Esophagus squamous epithelium (tissue), 5 donors: Measurements from ENCODE around the gene ARID3B. TPM values are rescaled to one million over a fixed set of nuclear protein-coding genes. Genes with fewer than 3 reads are reported as not detected.

Experiments used
- DNase-seq: peaks from one replicate; lab custom pipeline; 2025; lab: John Stamatoyannopoulos, UW
- H3K27ac ChIP-seq, 4 donors: fragments of 200-600 bp; sonication (generic); one replicate each; pipeline ENCODE4 v1.5.1; 2016 to 2019; ENCODE audit warnings: mild to moderate bottlenecking in 1 of 4
- H3K27me3 ChIP-seq, 4 donors: fragments of 200-600 bp; sonication (generic); 1 replicate in 3 of 4; 2 replicates in 1 of 4; pipeline versions ENCODE4 v1.5.1 to v1.6.0; 2017 to 2021; ENCODE audit warnings: antibody characterized with exemption in 1 of 4
- H3K36me3 ChIP-seq, 3 donors: fragments of 200-600 bp; sonication (generic); one replicate each; pipeline ENCODE4 v1.5.1; 2016 to 2019
- H3K4me1 ChIP-seq, 3 donors: fragments of 200-600 bp; sonication (generic); one replicate each; pipeline ENCODE4 v1.5.1; 2017 to 2019
- H3K4me3 ChIP-seq, 4 donors: fragments of 200-600 bp; sonication (generic); 1 replicate in 3 of 4; 2 replicates in 1 of 4; pipeline ENCODE4 v1.5.1; 2016 to 2019; ENCODE audit warnings: mild to moderate bottlenecking in 2 of 4, moderate library complexity in 1 of 4
- H3K9me3 ChIP-seq, 3 donors: fragments of 200-600 bp; sonication (generic); one replicate each; pipeline ENCODE4 v1.5.1; 2016 to 2019
- CTCF ChIP-seq, 6 experiments: fragments of 450-650 bp in 4 of 6; fragments of 200-600 bp in 2 of 6; sonication (generic) in 2 of 6; IDR thresholded peaks; one replicate each; pipeline ENCODE4 v1.5.1; 2016 to 2019; ENCODE audit warnings: antibody characterized with exemption in 6 of 6, mild to moderate bottlenecking in 4 of 6, moderate library complexity in 4 of 6
- POLR2A ChIP-seq, 4 donors: fragments of 450-650 bp; IDR thresholded peaks; one replicate each; pipeline ENCODE4 v1.6.1; 2017; ENCODE audit warnings: antibody characterized with exemption in 4 of 4, mild to moderate bottlenecking in 4 of 4, moderate library complexity in 3 of 4
- WGBS, 2 donors: methylation state at CpG; one replicate each; pipeline ENCODE4 v1.1.5; 2018; 5-methylcytosine and 5-hydroxymethylcytosine counted together
- intact Hi-C: fragments of 100-400 bp; cut with DNase I; formaldehyde crosslinking; loops from one replicate; pipeline ENCODE4 v1.15.0; 2022
- total RNA-seq, 4 donors: library from RNA; depleted of rRNA; stranded (reverse); fragments of >200 nt; gene quantifications; one replicate each; pipeline ENCODE4 v1.1.0, GENCODE V29; 2016
- donor health status: DM: yes; HTN: yes; CAD: no.

The ARID3B gene
- total RNA-seq, 4 donors from 2014 or later, result 4.5 to 11.6 (median 6.4) TPM

- no peaks in the 10 kb centered on the region for H3K27me3 ChIP-seq
- no peak for DNase-seq
- no peak overlapping the region for H3K4me3 ChIP-seq
- TF ChIP-seq CTCF (IDR thresholded peaks at IDR 0.05) (no peak), POLR2A (IDR thresholded peaks at IDR 0.05) (no peak)
- H3K36me3 ChIP-seq, result peaks cover 0 to 51% (median 14%) of the 10 kb centered on the region in 3 donors
- H3K9me3 ChIP-seq, result no peaks in the 10 kb centered on the region
- intact Hi-C loops, result no loop called here
- 40 to 63% methylated on average over 1 of the region's 1 CpG for WGBS, 2 donors
- peaks cover 16 to 47% (median 20%) of the 10 kb centered on the region in 3 donors for H3K4me1 ChIP-seq
- peak overlapping the region in 2 of 4 donors; percentile 74 to 77 for H3K27ac ChIP-seq
Observed at GRCh38 chr15:74641151-74641550, 100.1 kb downstream of the ARID3B start.

GRCh38 chr15:74642348-74642733 is 101.3 kb downstream of the ARID3B start:
- intact Hi-C loops, result no loop called here
- Histone ChIP-seq H3K9me3 (no peaks in the 10 kb centered on the region), H3K27ac (peak overlapping the region; percentile 66 to 77 (median 73)), H3K36me3 (peaks cover 0 to 40% (median 8%) of the 10 kb centered on the region in 3 donors), H3K4me1 (peaks cover 16 to 47% (median 20%) of the 10 kb centered on the region in 3 donors), H3K27me3 (no peaks in the 10 kb centered on the region), H3K4me3 (peak overlapping the region in 1 of 4 donors; percentile 6)
- no peak for TF ChIP-seq CTCF (IDR thresholded peaks at IDR 0.05)
- TF ChIP-seq POLR2A (IDR thresholded peaks at IDR 0.05), result no peak
- DNase-seq, result no peak
- 44 to 48% methylated on average over 4 of the region's 4 CpGs for WGBS, 2 donors

GRCh38 chr15:74642734-74643664 is 102.0 kb downstream of the ARID3B start:
- H3K4me3 ChIP-seq, result peak overlapping the region in 1 of 4 donors; percentile 6
- H3K9me3 ChIP-seq, result no peaks in the 10 kb centered on the region
- peaks cover 0 to 38% (median 8%) of the 10 kb centered on the region in 3 donors for H3K36me3 ChIP-seq
- TF ChIP-seq CTCF (IDR thresholded peaks at IDR 0.05), result no peak
- no peak for TF ChIP-seq POLR2A (IDR thresholded peaks at IDR 0.05)
- DNase-seq, result no peak
- no peaks in the 10 kb centered on the region for H3K27me3 ChIP-seq
- intact Hi-C loops, result no loop called here
- H3K4me1 ChIP-seq, result peaks cover 16 to 47% (median 20%) of the 10 kb centered on the region in 3 donors
- peak overlapping the region; percentile 66 to 77 (median 73) for H3K27ac ChIP-seq
- WGBS, 2 donors, result 36 to 47% methylated on average over 11 of the region's 11 CpGs

GRCh38 chr15:74643665-74644204 is 102.7 kb downstream of the ARID3B start:
- intact Hi-C loops, result no loop called here
- DNase-seq, result no peak
- peak overlapping the region; percentile 66 to 77 (median 73) for H3K27ac ChIP-seq
- no peaks in the 10 kb centered on the region for H3K27me3 ChIP-seq
- TF ChIP-seq POLR2A (IDR thresholded peaks at IDR 0.05), result no peak
- no peak for TF ChIP-seq CTCF (IDR thresholded peaks at IDR 0.05)
- peaks cover 16 to 47% (median 20%) of the 10 kb centered on the region in 3 donors for H3K4me1 ChIP-seq
- peaks cover 0 to 30% (median 8%) of the 10 kb centered on the region in 3 donors for H3K36me3 ChIP-seq
- 88 to 95% methylated on average over 2 of the region's 2 CpGs for WGBS, 2 donors
- no peak overlapping the region for H3K4me3 ChIP-seq
- no peaks in the 10 kb centered on the region for H3K9me3 ChIP-seq

GRCh38 chr15:74646480-74646879 is 105.5 kb downstream of the ARID3B start:
- Histone ChIP-seq H3K27ac (no peak overlapping the region), H3K4me3 (no peak overlapping the region), H3K4me1 (peaks cover 20 to 46% (median 20%) of the 10 kb centered on the region in 3 donors), H3K36me3 (peaks cover 0 to 15% (median 0%) of the 10 kb centered on the region in 3 donors), H3K9me3 (no peaks in the 10 kb centered on the region), H3K27me3 (no peaks in the 10 kb centered on the region)
- intact Hi-C loops, result no loop called here
- TF ChIP-seq POLR2A (IDR thresholded peaks at IDR 0.05), result no peak
- no peak for TF ChIP-seq CTCF (IDR thresholded peaks at IDR 0.05)
- DNase-seq, result no peak
